ENCODE results near the gene UCP3.

UCP3 gene

DNA sequence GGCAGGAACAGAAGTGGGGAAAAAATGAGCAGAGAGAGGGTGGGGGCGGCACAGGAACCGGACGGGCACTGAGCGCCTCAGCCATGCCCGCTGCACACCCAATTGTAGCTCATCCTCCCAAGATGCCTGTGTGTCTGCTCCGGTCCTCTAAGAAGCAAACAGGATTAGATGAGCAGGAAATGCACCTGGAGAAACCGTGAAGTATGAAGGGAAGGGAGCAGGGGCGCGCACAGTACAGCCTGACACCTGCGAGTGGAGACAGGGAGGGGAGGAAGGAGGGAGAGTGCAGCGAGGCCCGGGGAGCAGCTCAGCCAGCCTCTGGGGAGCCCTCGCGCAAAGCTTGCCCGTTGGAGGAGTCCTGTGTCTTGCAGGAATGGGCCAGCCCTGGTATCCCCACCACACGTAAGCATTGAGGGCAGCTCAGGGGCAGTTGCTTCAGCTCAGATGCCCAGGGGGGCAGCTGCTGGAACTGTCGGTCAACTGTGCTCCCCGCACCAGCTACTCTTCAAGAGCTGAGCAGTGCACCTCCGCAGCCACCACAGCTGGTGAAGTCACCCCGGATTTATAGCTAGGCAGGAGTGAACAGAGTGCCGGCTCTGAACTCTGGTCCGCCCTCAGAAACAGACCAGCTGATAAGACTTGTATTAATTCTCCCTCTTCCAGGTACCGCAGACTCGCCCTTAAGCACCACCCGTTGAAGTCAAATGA is 51.1 kb downstream of the UCP3 start:
- TF ChIP-seq EGR1 (IDR thresholded peaks at IDR 0.05) (no peak), CEBPB (IDR thresholded peaks at IDR 0.05) (no peak), EP300 (IDR thresholded peaks at IDR 0.05; ENCODE audit: borderline replicate concordance) (no peak), MAX (IDR thresholded peaks at IDR 0.05) (no peak), CREB1 (IDR thresholded peaks at IDR 0.05; ENCODE audit: low read depth) (no peak), ZBTB7A (IDR thresholded peaks at IDR 0.05; ENCODE audit: low read depth) (no peak), YY1 (IDR thresholded peaks at IDR 0.05; ENCODE audit: low read depth) (no peak), TEAD4 (IDR thresholded peaks at IDR 0.05) (no peak), RAD21 (IDR thresholded peaks at IDR 0.05; ENCODE audit: low read depth) (no peak), FOXM1 (IDR thresholded peaks at IDR 0.05; ENCODE audit: borderline replicate concordance, low read depth) (no peak), TCF12 (IDR thresholded peaks at IDR 0.05; ENCODE audit: low read depth) (no peak), NFIC (IDR thresholded peaks at IDR 0.05) (no peak), TAF1 (IDR thresholded peaks at IDR 0.05; ENCODE audit: low read depth) (no peak)
- TF ChIP-seq, protein P1, sequence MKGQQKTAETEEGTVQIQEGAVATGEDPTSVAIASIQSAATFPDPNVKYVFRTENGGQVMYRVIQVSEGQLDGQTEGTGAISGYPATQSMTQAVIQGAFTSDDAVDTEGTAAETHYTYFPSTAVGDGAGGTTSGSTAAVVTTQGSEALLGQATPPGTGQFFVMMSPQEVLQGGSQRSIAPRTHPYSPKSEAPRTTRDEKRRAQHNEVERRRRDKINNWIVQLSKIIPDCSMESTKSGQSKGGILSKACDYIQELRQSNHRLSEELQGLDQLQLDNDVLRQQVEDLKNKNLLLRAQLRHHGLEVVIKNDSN (IDR thresholded peaks at IDR 0.05), result no peak
- TF ChIP-seq, protein P2, sequence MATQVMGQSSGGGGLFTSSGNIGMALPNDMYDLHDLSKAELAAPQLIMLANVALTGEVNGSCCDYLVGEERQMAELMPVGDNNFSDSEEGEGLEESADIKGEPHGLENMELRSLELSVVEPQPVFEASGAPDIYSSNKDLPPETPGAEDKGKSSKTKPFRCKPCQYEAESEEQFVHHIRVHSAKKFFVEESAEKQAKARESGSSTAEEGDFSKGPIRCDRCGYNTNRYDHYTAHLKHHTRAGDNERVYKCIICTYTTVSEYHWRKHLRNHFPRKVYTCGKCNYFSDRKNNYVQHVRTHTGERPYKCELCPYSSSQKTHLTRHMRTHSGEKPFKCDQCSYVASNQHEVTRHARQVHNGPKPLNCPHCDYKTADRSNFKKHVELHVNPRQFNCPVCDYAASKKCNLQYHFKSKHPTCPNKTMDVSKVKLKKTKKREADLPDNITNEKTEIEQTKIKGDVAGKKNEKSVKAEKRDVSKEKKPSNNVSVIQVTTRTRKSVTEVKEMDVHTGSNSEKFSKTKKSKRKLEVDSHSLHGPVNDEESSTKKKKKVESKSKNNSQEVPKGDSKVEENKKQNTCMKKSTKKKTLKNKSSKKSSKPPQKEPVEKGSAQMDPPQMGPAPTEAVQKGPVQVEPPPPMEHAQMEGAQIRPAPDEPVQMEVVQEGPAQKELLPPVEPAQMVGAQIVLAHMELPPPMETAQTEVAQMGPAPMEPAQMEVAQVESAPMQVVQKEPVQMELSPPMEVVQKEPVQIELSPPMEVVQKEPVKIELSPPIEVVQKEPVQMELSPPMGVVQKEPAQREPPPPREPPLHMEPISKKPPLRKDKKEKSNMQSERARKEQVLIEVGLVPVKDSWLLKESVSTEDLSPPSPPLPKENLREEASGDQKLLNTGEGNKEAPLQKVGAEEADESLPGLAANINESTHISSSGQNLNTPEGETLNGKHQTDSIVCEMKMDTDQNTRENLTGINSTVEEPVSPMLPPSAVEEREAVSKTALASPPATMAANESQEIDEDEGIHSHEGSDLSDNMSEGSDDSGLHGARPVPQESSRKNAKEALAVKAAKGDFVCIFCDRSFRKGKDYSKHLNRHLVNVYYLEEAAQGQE (IDR thresholded peaks at IDR 0.05; ENCODE audit: low read depth), result no peak

DNA sequence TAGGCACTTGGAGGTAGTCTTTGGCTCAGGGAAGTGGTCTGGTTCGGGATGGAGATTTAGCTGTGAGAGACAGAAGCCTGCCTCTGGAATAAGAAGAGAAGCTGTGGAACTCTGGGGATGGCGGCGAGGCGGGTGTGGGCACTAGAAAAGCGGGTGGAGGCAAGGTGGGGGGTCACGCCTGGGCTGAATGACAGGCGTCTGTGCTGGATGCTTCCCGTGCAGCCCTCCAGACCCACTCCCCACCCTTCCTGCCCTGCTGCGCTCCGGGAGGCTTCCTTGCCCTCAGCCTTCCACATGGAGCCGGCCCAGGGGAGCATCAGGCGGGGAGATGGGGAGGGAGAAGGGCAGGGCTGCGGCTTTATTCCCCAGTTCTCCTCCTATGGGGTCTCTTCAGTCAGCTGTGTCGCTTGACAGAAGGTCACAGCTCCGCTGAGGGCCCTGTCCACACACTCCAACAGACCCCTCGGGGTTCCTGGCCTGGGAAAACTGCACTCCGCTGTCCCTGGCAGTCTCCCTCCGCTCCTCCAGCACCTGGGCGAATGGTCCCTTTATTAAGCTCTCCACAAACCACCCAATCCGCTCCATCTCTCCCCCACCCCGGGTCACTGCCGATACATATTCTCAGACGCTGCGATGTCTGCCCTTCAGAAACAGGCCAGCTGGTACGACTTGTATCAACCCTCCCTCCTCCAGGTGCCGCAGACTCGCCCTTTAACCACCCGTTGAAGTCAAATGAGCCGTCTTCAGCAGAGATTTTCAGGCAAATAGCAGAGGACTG is 51.8 kb downstream of the UCP3 start:
- TF ChIP-seq CREB1 (IDR thresholded peaks at IDR 0.05; ENCODE audit: low read depth), result no peak
- no peak for TF ChIP-seq ZBTB7A (IDR thresholded peaks at IDR 0.05; ENCODE audit: low read depth)
- TF ChIP-seq MAX (IDR thresholded peaks at IDR 0.05), result no peak
- no peak for TF ChIP-seq RAD21 (IDR thresholded peaks at IDR 0.05; ENCODE audit: low read depth)
- no peak for TF ChIP-seq EP300 (IDR thresholded peaks at IDR 0.05; ENCODE audit: borderline replicate concordance)
- TF ChIP-seq FOXM1 (IDR thresholded peaks at IDR 0.05; ENCODE audit: borderline replicate concordance, low read depth), result no peak
- no peak for TF ChIP-seq CEBPB (IDR thresholded peaks at IDR 0.05)
- no peak for TF ChIP-seq TCF12 (IDR thresholded peaks at IDR 0.05; ENCODE audit: low read depth)
- TF ChIP-seq EGR1 (IDR thresholded peaks at IDR 0.05), result no peak

GRCh38 chr11:73951797-73952196 is 57.1 kb downstream of the UCP3 start:
- no peak for TF ChIP-seq TEAD4 (IDR thresholded peaks at IDR 0.05)

- TF ChIP-seq EGR1 (IDR thresholded peaks at IDR 0.05) (no peak), FOXM1 (IDR thresholded peaks at IDR 0.05; ENCODE audit: borderline replicate concordance, low read depth) (no peak), TAF1 (IDR thresholded peaks at IDR 0.05; ENCODE audit: low read depth) (no peak), RAD21 (IDR thresholded peaks at IDR 0.05; ENCODE audit: low read depth) (no peak)
These were observed 57.8 kb downstream of the UCP3 start, which contains the start of gene DNAJB13 for GRCh38 chr11:73950869-73951710. TSS of gene DNAJB13 (plus strand) at chr11:73951026. CDS start at chr11:73951070, 44 bp downstream.
